Stimulated activated CD8-positive, alpha-beta memory T cell treated with anti-CD3 and anti-CD28 coated beads, Interleukin-12 subunit alpha, Interleukin-12 subunit beta, amount 100 ng/mL, for 24 hours (primary cell): ENCODE data around the gene ABCB6.
"Not testable (repeated sequence)": the region's sequence is repeated elsewhere in the genome, so short reads cannot be mapped to it uniquely, and the experiment has no call there.

Source experiments
- DNase-seq: peaks from one replicate; pipeline ENCODE4 v3.0.0-alpha.2; 2020; ENCODE audit errors: extremely low read depth

ABCB6 gene

GRCh38 chr2:219218732-219219701 lies at the start of gene ABCB6:
ABCB6 (minus strand) TSS chr2:219218958; CDS start chr2:219218673, 285 bp downstream.
- DNase-seq: peak; percentile 82

- DNase-seq: no peak
Observed at GRCh38 chr2:219268294-219268693, 49.5 kb upstream of the ABCB6 start.

- DNase-seq: no peak
Observed at GRCh38 chr2:219266886-219267285, 48.1 kb upstream of the ABCB6 start.

GRCh38 chr2:219266232-219266631 lies 47.5 kb upstream of the ABCB6 start:
- no peak for DNase-seq

GRCh38 chr2:219261024-219261855 lies 42.5 kb upstream of the ABCB6 start:
- DNase-seq: no peak

- DNase-seq: not testable (repeated sequence)
Observed at GRCh38 chr2:219258942-219259341, 40.2 kb upstream of the ABCB6 start.

GRCh38 chr2:219254590-219255201 lies 35.9 kb upstream of the ABCB6 start:
- DNase-seq: no peak

GRCh38 chr2:219253753-219254589 lies 35.2 kb upstream of the ABCB6 start, which contains the start of gene TUBA4A:
TUBA4A (minus strand) TSS chr2:219253918; CDS start chr2:219253858, 60 bp downstream.
- peak; percentile 76 for DNase-seq

GRCh38 chr2:219252900-219253752 lies 34.4 kb upstream of the ABCB6 start, which contains the start of gene TUBA4B:
TUBA4B (plus strand) TSS chr2:219253243; CDS start chr2:219253408, 165 bp downstream.
- no peak for DNase-seq

GRCh38 chr2:219252570-219252899 lies 33.8 kb upstream of the ABCB6 start:
- DNase-seq: no peak

GRCh38 chr2:219252084-219252483 lies 33.3 kb upstream of the ABCB6 start:
- no peak for DNase-seq

- no peak for DNase-seq
Observed at GRCh38 chr2:219251656-219252055, 32.9 kb upstream of the ABCB6 start.

- DNase-seq: no peak
Observed at GRCh38 chr2:219250049-219250781, 31.5 kb upstream of the ABCB6 start.

GRCh38 chr2:219249203-219249980 lies 30.6 kb upstream of the ABCB6 start:
- DNase-seq: no peak

- DNase-seq: no peak
Observed at GRCh38 chr2:219248845-219249202, 30.1 kb upstream of the ABCB6 start.

GRCh38 chr2:219247678-219248642 lies 29.2 kb upstream of the ABCB6 start:
- DNase-seq: no peak

- no peak for DNase-seq
Observed at GRCh38 chr2:219246559-219246958, 27.8 kb upstream of the ABCB6 start.

GRCh38 chr2:219245899-219246230 lies 27.1 kb upstream of the ABCB6 start:
- DNase-seq: no peak
